Measurements from ENCODE around the gene CDC42BPG. TPM values are rescaled to one million over a fixed set of nuclear protein-coding genes. Genes with fewer than 3 reads are reported as not detected.

The CDC42BPG gene
- total and polyA plus RNA-seq, 2 of the 8 experiments (the other 6 are each of a cell fraction or from before 2014, with no cell fraction given): 3.7 to 10.6 TPM

- Histone ChIP-seq H3K23ac (ENCODE audit: insufficient read length) (no peak overlapping the region), H3K4ac (replicated peaks; ENCODE audit: insufficient read length, low read depth, low read length) (no peak overlapping the region), H3K36me3 (ENCODE audit: control insufficient read depth in 2 of 4, insufficient read depth in 4 of 4, low read length in 3 of 4) (no peaks in the 10 kb centered on the region; a peak in 2 of 8 replicates), H2AFZ (ENCODE audit: low read length) (no peak overlapping the region), H4K91ac (replicated peaks; ENCODE audit: insufficient read length, low read length) (peak overlapping the region; percentile 72), H3K79me2 (ENCODE audit: control insufficient read depth in 1 of 2, insufficient read depth in 2 of 2, low read length in 2 of 2) (peaks cover 0 to 9% of the 10 kb centered on the region in 2 experiments; a peak in 1 of 4 replicates), H4K20me1 (replicated peaks in 1 of 2; ENCODE audit: control insufficient read depth in 1 of 2, insufficient read depth in 2 of 2, low read length in 2 of 2) (peaks cover 0 to 2% of the 10 kb centered on the region in 2 experiments), H3K4me1 (replicated peaks in 1 of 4; ENCODE audit: control insufficient read depth in 3 of 4, insufficient read depth in 4 of 4, low read length in 3 of 4) (peaks cover 0 to 20% (median 15%) of the 10 kb centered on the region in 4 experiments; a peak in 6 of 7 replicates), H2BK5ac (ENCODE audit: low read depth, low read length) (peak overlapping the region; percentile 71), H3K9me3 (ENCODE audit: insufficient read depth in 2 of 2, low read depth in 1 of 2, low read length in 1 of 2) (no peaks in the 10 kb centered on the region), H3K79me1 (ENCODE audit: low read depth, low read length) (peaks cover 10% of the 10 kb centered on the region), H2BK12ac (ENCODE audit: low read depth, low read length) (peak overlapping the region; percentile 80), H3K27ac (ENCODE audit: low read depth, low read length) (peak overlapping the region; percentile 2; the same call in 1 of the 2 replicates), H3K27me3 (replicated peaks in 1 of 4; ENCODE audit: control insufficient read depth in 3 of 4, extremely low read depth in 1 of 4, insufficient read depth in 3 of 4, low read length in 3 of 4) (no peaks in the 10 kb centered on the region), H3K4me3 (ENCODE audit: extremely low read depth in 1 of 4, insufficient read depth in 2 of 4, low read depth in 3 of 4, low read length in 4 of 4) (no peak overlapping the region), H2BK120ac (replicated peaks; ENCODE audit: low read depth, low read length) (no peak overlapping the region), H3K9ac (replicated peaks in 1 of 4; ENCODE audit: extremely low read depth in 1 of 4, low read depth in 3 of 4, low read length in 3 of 4) (peak overlapping the region in 1 of 4 experiments; percentile 13; a peak in 1 of 7 replicates), H3K4me2 (ENCODE audit: insufficient read depth in 1 of 2, low read depth in 2 of 2, low read length in 2 of 2) (peak overlapping the region in 1 of 2 experiments; percentile 0; a peak in 1 of 4 replicates), H3K18ac (ENCODE audit: extremely low read depth, low read length) (peak overlapping the region; percentile 71), H4K5ac (ENCODE audit: insufficient read length, low read depth, low read length) (peak overlapping the region; percentile 7), H3K14ac (ENCODE audit: insufficient read length) (no peak overlapping the region), H3K23me2 (ENCODE audit: low read depth, low read length) (no peaks in the 10 kb centered on the region), H3K56ac (replicated peaks; ENCODE audit: insufficient read length, low read depth, low read length) (no peak overlapping the region), H2BK15ac (ENCODE audit: low read length) (peak overlapping the region; percentile 81; the same call in 1 of the 2 replicates), H4K8ac (ENCODE audit: extremely low read depth, insufficient read depth, low read length) (peak overlapping the region; percentile 66; the same call in 1 of the 2 replicates), H2AK5ac (ENCODE audit: low read depth, low read length) (peak overlapping the region; percentile 86; the same call in 1 of the 2 replicates), H2BK20ac (ENCODE audit: low read length) (no peak overlapping the region)
- 82% methylated on average over 23 of the region's 23 CpGs; no CpG with 5 or more reads in 1 of the 2 experiments for WGBS, 2 experiments (ENCODE audit: extremely low coverage in 1 of 2, insufficient coverage in 1 of 2, insufficient read length in 1 of 2, insufficient replicate concordance in 2 of 2, low coverage in 1 of 2, low lambda C conversion rate in 2 of 2, missing lambda C conversion rate in 1 of 2)
- ChIA-PET CTCF (ENCODE audit: partially characterized antibody) (interaction anchor here (0.9 to 32.3 kb wide), 8 partner anchors 12 to 258 kb away, joined by 3 to 1058 read pairs (median 4); partner anchors contain the start of genes BATF2, EHD1, FAU and MRPL49), POLR2A (ENCODE audit: partially characterized antibody) (interaction anchor here (0.6 to 25.7 kb wide), 7 partner anchors 11 to 247 kb away, joined by 3 to 408 read pairs (median 3); partner anchors contain the start of gene EHD1)
- DNase-seq (ENCODE audit: low read depth in 1 of 2, low spot score in 2 of 2): peak in 1 of 2 experiments; percentile 56
- no peak for FAIRE-seq
- no peak for TF ChIP-seq ZNF274 (IDR thresholded peaks at IDR 0.05; ENCODE audit: borderline replicate concordance, extremely low read depth, low read length)
- TF ChIP-seq NRF1 (IDR thresholded peaks at IDR 0.05; ENCODE audit: low read depth, low read length): no peak
- TF ChIP-seq EZH2 (IDR thresholded peaks at IDR 0.05; ENCODE audit: low read depth, low read length, severe bottlenecking): no peak
- TF ChIP-seq JUND (IDR thresholded peaks at IDR 0.05; ENCODE audit: low read length): no peak
- no peak for TF ChIP-seq POLR2A (IDR thresholded peaks at IDR 0.05; ENCODE audit: control extremely low read depth in 1 of 2, low read depth in 2 of 2, low read length in 2 of 2)
- TF ChIP-seq KDM1A (IDR thresholded peaks at IDR 0.05; ENCODE audit: borderline replicate concordance, low read length): no peak
- TF ChIP-seq MAX (IDR thresholded peaks at IDR 0.05): no peak
- TF ChIP-seq EP300 (IDR thresholded peaks at IDR 0.05; ENCODE audit: borderline replicate concordance in 1 of 2, low read depth in 2 of 2, low read length in 2 of 2): no peak
- no peak for TF ChIP-seq CBX8 (IDR thresholded peaks at IDR 0.05; ENCODE audit: borderline replicate concordance, low read depth, low read length)
- TF ChIP-seq TBP (IDR thresholded peaks at IDR 0.05; ENCODE audit: low read depth, low read length): no peak
- TF ChIP-seq SP4 (IDR thresholded peaks at IDR 0.05; ENCODE audit: low read length): no peak
- TF ChIP-seq SIRT6 (IDR thresholded peaks at IDR 0.05; ENCODE audit: low read length): no peak
Observed at GRCh38 chr11:64863391-64864060, 19.1 kb upstream of the CDC42BPG start.
